IMR-90 (cell line): ENCODE data around the gene GPR35. TPM values are rescaled to one million over a fixed set of nuclear protein-coding genes. Genes with fewer than 3 reads are reported as not detected.

Experiments
- ATAC-seq: fragments of 200-7000 bp; cut with Tn5 transposase; 2 replicates; pipeline ENCODE4 v1.9.1; 2020; ENCODE audit warnings: low read depth, mild to moderate bottlenecking, moderate library complexity
- BruUV-seq: library from RNA; stranded (reverse); fragments of 400-500 nt; replicated peaks from 2 replicates; lab custom pipeline; 2021; lab: Mats Ljungman, UMichigan
- CTCF ChIA-PET: fragments of 300-600 bp; formaldehyde crosslinking; extraction: SDS; loops from one replicate; lab custom pipeline; 2021; ENCODE audit warnings: antibody characterized with exemption; lab: Yijun Ruan, JAX
- POLR2A ChIA-PET: fragments of 300-600 bp; sonication (Branson Sonifier 250); formaldehyde crosslinking; loops from one replicate; lab custom pipeline; 2022; ENCODE audit warnings: antibody characterized with exemption; ENCODE audit not compliant: unreplicated experiment; lab: Charles Lee
- DNase-seq: peaks from one replicate; pipeline ENCODE4 v3.0.0; 2013
- H2AFZ ChIP-seq: replicated peaks from 2 replicates; pipeline ENCODE3; 2013; ENCODE audit warnings: low read length, mild to moderate bottlenecking; ENCODE audit not compliant: poor library complexity
- H2AK5ac ChIP-seq: 2 replicates; pipeline ENCODE4 v1.6.1; 2013; ENCODE audit warnings: low read depth, low read length, inconsistent platforms
- H2AK9ac ChIP-seq: replicated peaks from 2 replicates; pipeline ENCODE3; 2013; ENCODE audit warnings: mild to moderate bottlenecking, low read depth, low read length, moderate library complexity; ENCODE audit not compliant: poor library complexity
- H2BK120ac ChIP-seq: 2 replicates; pipeline ENCODE4 v1.6.1; 2013; ENCODE audit warnings: low read depth, low read length, inconsistent platforms
- H2BK15ac ChIP-seq: 3 replicates; pipeline ENCODE4 v1.6.1; 2013; ENCODE audit warnings: low read depth, low read length, inconsistent platforms
- H2BK20ac ChIP-seq: 2 replicates; pipeline ENCODE4 v1.6.1; 2013; ENCODE audit warnings: low read depth, mild to moderate bottlenecking, inconsistent platforms, low read length, moderate library complexity
- H2BK5ac ChIP-seq: 2 replicates; pipeline ENCODE4 v1.6.1; 2013; ENCODE audit warnings: mild to moderate bottlenecking, low read depth, low read length, inconsistent platforms; ENCODE audit not compliant: poor library complexity, severe bottlenecking
- H3K14ac ChIP-seq: replicated peaks from 2 replicates; pipeline ENCODE4 v1.6.1; 2013; ENCODE audit warnings: low read depth, low read length, inconsistent platforms
- H3K18ac ChIP-seq: 2 replicates; pipeline ENCODE4 v1.6.1; 2013; ENCODE audit warnings: low read depth, low read length, control low read depth
- H3K23ac ChIP-seq: 2 replicates; pipeline ENCODE4 v1.6.1; 2013; ENCODE audit warnings: low read depth, low read length, inconsistent platforms
- H3K27ac ChIP-seq: 2 replicates; pipeline ENCODE4 v1.5.1; 2013; ENCODE audit warnings: mild to moderate bottlenecking, control low read depth, low read length; ENCODE audit not compliant: insufficient read depth
- H3K27me3 ChIP-seq: 2 replicates; pipeline ENCODE4 v1.6.1; 2013; ENCODE audit warnings: low read length; ENCODE audit not compliant: control insufficient read depth, insufficient read depth
- H3K36me3 ChIP-seq: 2 replicates; pipeline ENCODE4 v1.6.1; 2013; ENCODE audit warnings: low read length, mixed read lengths; ENCODE audit not compliant: control insufficient read depth, insufficient read depth
- H3K4ac ChIP-seq: 2 replicates; pipeline ENCODE4 v1.6.1; 2013; ENCODE audit warnings: low read depth, low read length, inconsistent platforms
- H3K4me1 ChIP-seq: 2 replicates; pipeline ENCODE4 v1.6.1; 2013; ENCODE audit warnings: low read length, mixed read lengths; ENCODE audit not compliant: control insufficient read depth, insufficient read depth
- H3K4me2 ChIP-seq: 2 replicates; pipeline ENCODE4 v1.6.1; 2013; ENCODE audit warnings: low read depth, mild to moderate bottlenecking, control low read depth, low read length, moderate library complexity
- H3K4me3 ChIP-seq: 2 replicates; pipeline ENCODE4 v1.5.1; 2013; ENCODE audit warnings: low read depth, mild to moderate bottlenecking, control low read depth, low read length, moderate library complexity; ENCODE audit not compliant: insufficient read depth
- H3K56ac ChIP-seq: 2 replicates; pipeline ENCODE4 v1.6.1; 2013; ENCODE audit warnings: low read length, inconsistent platforms; ENCODE audit not compliant: insufficient read depth; ENCODE audit errors: extremely low read depth
- H3K79me1 ChIP-seq, 2 experiments: 2 replicates each; pipeline ENCODE4 v1.6.1; 2013; ENCODE audit warnings: low read length in 2 of 2, inconsistent platforms in 1 of 2, low read depth in 1 of 2
- H3K9ac ChIP-seq: 2 replicates; pipeline ENCODE4 v1.6.1; 2013; ENCODE audit warnings: low read depth, low read length, control low read depth
- H3K9me1 ChIP-seq: 2 replicates; pipeline ENCODE4 v1.6.1; 2013; ENCODE audit warnings: low read length, inconsistent platforms; ENCODE audit not compliant: insufficient read depth
- H3K9me3 ChIP-seq: 2 replicates; pipeline ENCODE4 v1.6.1; 2013; ENCODE audit warnings: low read length; ENCODE audit not compliant: control insufficient read depth, insufficient read depth
- H4K20me1 ChIP-seq: 2 replicates; pipeline ENCODE4 v1.6.1; 2013; ENCODE audit warnings: low read length, inconsistent platforms; ENCODE audit not compliant: insufficient read depth
- H4K5ac ChIP-seq: 2 replicates; pipeline ENCODE4 v1.6.1; 2013; ENCODE audit warnings: mild to moderate bottlenecking, low read depth, low read length, control low read depth
- H4K8ac ChIP-seq, 2 experiments: 2 replicates each; pipeline ENCODE4 v1.6.1; 2013; ENCODE audit warnings: low read depth in 2 of 2, low read length in 2 of 2, control low read depth in 1 of 2, inconsistent platforms in 1 of 2
- H4K91ac ChIP-seq: 2 replicates; pipeline ENCODE4 v1.6.1; 2013; ENCODE audit warnings: low read depth, low read length, inconsistent platforms; ENCODE audit not compliant: insufficient read depth
- BHLHE40 ChIP-seq: fragments of 150-350 bp; IDR thresholded peaks from 2 replicates; pipeline ENCODE4 v1.6.1; 2016; ENCODE audit warnings: mild to moderate bottlenecking, low read depth, low read length
- CEBPB ChIP-seq: IDR thresholded peaks from 2 replicates; pipeline ENCODE4 v1.6.1; 2012; ENCODE audit warnings: low read depth, low read length, improper control_type of control experiment
- CHD1 ChIP-seq: IDR thresholded peaks from 2 replicates; pipeline ENCODE4 v1.6.1; 2012; ENCODE audit warnings: low read depth, low read length, improper control_type of control experiment
- MAFK ChIP-seq: IDR thresholded peaks from 2 replicates; pipeline ENCODE4 v1.6.1; 2012; ENCODE audit warnings: low read depth, low read length, improper control_type of control experiment
- MAZ ChIP-seq: IDR thresholded peaks from 2 replicates; pipeline ENCODE4 v1.6.1; 2012; ENCODE audit warnings: low read depth, mild to moderate bottlenecking, low read length, improper control_type of control experiment, moderate library complexity, borderline replicate concordance
- MXI1 ChIP-seq: IDR thresholded peaks from 2 replicates; pipeline ENCODE4 v1.6.1; 2012; ENCODE audit warnings: low read depth, mild to moderate bottlenecking, low read length, moderate library complexity, borderline replicate concordance
- POLR2A ChIP-seq: IDR thresholded peaks from 2 replicates; pipeline ENCODE4 v1.6.1; 2012; ENCODE audit warnings: mild to moderate bottlenecking, low read depth, low read length
- RAD21 ChIP-seq: IDR thresholded peaks from 2 replicates; pipeline ENCODE4 v1.6.1; 2012; ENCODE audit warnings: low read length, improper control_type of control experiment
- RFX5 ChIP-seq: IDR thresholded peaks from 2 replicates; pipeline ENCODE4 v1.8.0; 2012; ENCODE audit warnings: low read depth, mild to moderate bottlenecking, low read length, moderate library complexity
- SMC3 ChIP-seq: fragments of 150-350 bp; IDR thresholded peaks from 2 replicates; pipeline ENCODE4 v1.6.1; 2016; ENCODE audit warnings: low read depth, mild to moderate bottlenecking, antibody characterized with exemption, low read length, moderate library complexity
- WGBS, 2 experiments: methylation state at CpG; one replicate each; pipeline versions ENCODE4 v1.1.5 to v1.1.7; 2013; ENCODE audit warnings: missing lambda C conversion rate in 2 of 2; ENCODE audit not compliant: insufficient read length in 1 of 2; ENCODE audit errors: extremely low coverage in 2 of 2; 5-methylcytosine and 5-hydroxymethylcytosine counted together
- dilution Hi-C: fragments of 300-500 bp; cut with HindIII; formaldehyde crosslinking; loops from one replicate; pipeline ENCODE4 v1.14.3; 2018; ENCODE audit warnings: low sequenced_read_pairs; ENCODE audit not compliant: unreplicated experiment
- in situ Hi-C: fragments of 300-500 bp; cut with MboI; formaldehyde crosslinking; loops from 3 replicates; pipeline ENCODE4 v1.14.3; 2019; ENCODE audit warnings: low sequenced_read_pairs, inconsistent platforms, mixed read lengths
- intact Hi-C: fragments of 100-400 bp; cut with micrococcal nuclease; formaldehyde crosslinking; loops from 2 replicates; pipeline ENCODE4 v1.10.0; 2022
- polyA plus RNA-seq, 3 experiments: library from polyadenylated mRNA; depleted of rRNA; stranded (reverse); fragments of >200 nt; gene quantifications; 2 replicates each; pipeline ENCODE4 v1.2.3, GENCODE V29; 2012; ENCODE audit warnings: low replicate concordance in 1 of 3
- total RNA-seq: library from RNA; depleted of rRNA; stranded (reverse); fragments of >200 nt; gene quantifications from 2 replicates; pipeline ENCODE4 v1.2.3, GENCODE V29; 2012
- TF ChIP-seq, protein P1 (sequence below): fragments of 150-350 bp; IDR thresholded peaks from 2 replicates; pipeline ENCODE4 v1.6.1; 2017; ENCODE audit warnings: mild to moderate bottlenecking, antibody characterized with exemption, low read length, low read depth

GPR35 gene
- total and polyA plus RNA-seq, 2 of the 4 experiments (the other 2 are of a cell fraction), result 0.31 TPM; not detected in 1

DNA sequence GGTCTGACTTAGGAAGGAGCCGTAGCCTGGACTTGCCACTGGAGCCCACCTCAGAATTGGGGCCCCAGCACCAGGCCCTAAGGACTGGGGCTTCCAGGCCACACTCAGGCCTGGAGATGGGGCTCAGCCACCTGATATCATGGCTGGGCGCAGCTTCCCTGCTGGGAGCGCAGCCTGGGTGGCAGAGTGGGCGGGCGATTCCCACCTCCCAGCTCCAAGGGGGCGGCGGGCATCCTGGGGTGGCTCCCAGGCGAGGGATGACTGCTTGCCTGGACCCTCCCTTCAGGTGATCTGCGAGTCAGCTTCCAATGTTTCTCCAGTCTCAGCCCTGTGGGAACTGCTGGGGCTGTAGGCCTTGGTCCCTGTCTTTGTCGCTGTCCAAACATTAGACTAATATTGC lies 20.1 kb downstream of the GPR35 start:
- no peak overlapping the region for H4K91ac ChIP-seq
- H3K9ac ChIP-seq, result no peak overlapping the region
- dilution Hi-C loops, result no loop called here
- H3K27ac ChIP-seq, result no peak overlapping the region
- H2BK5ac ChIP-seq, result no peak overlapping the region
- H3K4me3 ChIP-seq, result no peak overlapping the region
- H3K4ac ChIP-seq, result no peak overlapping the region
- H3K79me1 ChIP-seq, result no peaks in the 10 kb centered on the region
- no peak overlapping the region for H2BK120ac ChIP-seq
- no peaks in the 10 kb centered on the region for H3K9me1 ChIP-seq
- no peak overlapping the region for H3K23ac ChIP-seq
- no peak overlapping the region for H4K8ac ChIP-seq
- no peak overlapping the region for H2AK5ac ChIP-seq
- TF ChIP-seq CHD1 (no peak), BHLHE40 (no peak), MXI1 (no peak), POLR2A (no peak), CEBPB (no peak), MAZ (no peak), SMC3 (no peak), MAFK (no peak), RAD21 (no peak), RFX5 (no peak)
- TF ChIP-seq, protein P1, sequence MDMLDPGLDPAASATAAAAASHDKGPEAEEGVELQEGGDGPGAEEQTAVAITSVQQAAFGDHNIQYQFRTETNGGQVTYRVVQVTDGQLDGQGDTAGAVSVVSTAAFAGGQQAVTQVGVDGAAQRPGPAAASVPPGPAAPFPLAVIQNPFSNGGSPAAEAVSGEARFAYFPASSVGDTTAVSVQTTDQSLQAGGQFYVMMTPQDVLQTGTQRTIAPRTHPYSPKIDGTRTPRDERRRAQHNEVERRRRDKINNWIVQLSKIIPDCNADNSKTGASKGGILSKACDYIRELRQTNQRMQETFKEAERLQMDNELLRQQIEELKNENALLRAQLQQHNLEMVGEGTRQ, result no peak
- H4K20me1 ChIP-seq, result no peaks in the 10 kb centered on the region
- ChIA-PET CTCF (no interaction called here), POLR2A (no interaction called here)
- DNase-seq (no peak), ATAC-seq (no peak)
- BruUV-seq, result no TSS peak
- no CpG with 5 or more reads among the region's 10 CpGs for WGBS, 2 experiments
- H3K36me3 ChIP-seq, result no peaks in the 10 kb centered on the region
- H3K4me1 ChIP-seq, result no peaks in the 10 kb centered on the region
- H3K18ac ChIP-seq, result no peak overlapping the region
- H3K9me3 ChIP-seq, result no peaks in the 10 kb centered on the region
- in situ Hi-C loops, result no loop called here
- intact Hi-C loops, result no loop called here
- H3K4me2 ChIP-seq, result no peak overlapping the region
- no peak overlapping the region for H2BK15ac ChIP-seq
- no peak overlapping the region for H3K56ac ChIP-seq
- H2BK20ac ChIP-seq, result no peak overlapping the region
- peaks cover 63% of the 10 kb centered on the region for H3K27me3 ChIP-seq
- no peak overlapping the region for H4K5ac ChIP-seq
- no peak overlapping the region for H3K14ac ChIP-seq
- no peak overlapping the region for H2AFZ ChIP-seq
- no peak overlapping the region for H2AK9ac ChIP-seq
